HEK293T (cell line): ENCODE results near the gene TMEM132D.

Experiments used
- ARNT ChIP-seq: fragments of 450-650 bp; IDR thresholded peaks from 2 replicates; pipeline ENCODE4 v1.6.1; 2017; ENCODE audit warnings: mild to moderate bottlenecking
- CTBP1 ChIP-seq: fragments of 450-650 bp; IDR thresholded peaks from 2 replicates; pipeline ENCODE4 v1.6.1; 2016; ENCODE audit warnings: borderline replicate concordance
- ELF4 ChIP-seq: fragments of 450-650 bp; IDR thresholded peaks from 2 replicates; pipeline ENCODE4 v1.6.1; 2017; ENCODE audit warnings: antibody characterized with exemption
- FOXM1 ChIP-seq: fragments of 450-650 bp; IDR thresholded peaks from 2 replicates; pipeline ENCODE4 v1.6.1; 2017; ENCODE audit warnings: mild to moderate bottlenecking, borderline replicate concordance
- L3MBTL2 ChIP-seq: fragments of 450-650 bp; conservative IDR thresholded peaks from 2 replicates; pipeline ENCODE4 v1.6.1; 2016; ENCODE audit warnings: mild to moderate bottlenecking
- SP1 ChIP-seq: fragments of 450-650 bp; IDR thresholded peaks from 2 replicates; pipeline ENCODE4 v1.6.1; 2017
- TARDBP ChIP-seq: fragments of 450-650 bp; IDR thresholded peaks from 2 replicates; pipeline ENCODE4 v1.6.1; 2016

DNA sequence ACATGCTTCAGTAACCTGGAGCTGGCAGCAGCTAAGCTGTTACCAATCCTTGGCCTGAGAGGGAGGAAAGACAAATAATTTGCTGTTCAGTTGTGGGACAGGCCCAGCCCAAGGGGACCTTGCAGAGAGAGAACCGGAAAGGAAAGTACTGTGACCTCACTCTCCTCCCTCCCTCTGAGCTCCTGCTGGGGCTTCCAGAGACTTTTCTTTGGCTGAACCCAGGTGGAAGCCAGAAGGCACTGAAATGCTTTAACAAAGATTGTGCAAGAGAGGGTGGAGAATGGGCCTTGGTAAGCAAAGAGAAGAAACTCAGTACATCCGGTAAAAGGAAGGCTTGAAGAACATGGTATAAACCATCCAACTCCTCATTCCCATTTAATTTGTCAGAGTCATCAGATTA lies 593.5 kb downstream of the TMEM132D start:
- TF ChIP-seq FOXM1 (no peak), SP1 (no peak), ARNT (no peak), TARDBP (no peak), CTBP1 (no peak), ELF4 (no peak), L3MBTL2 (no peak)
